OCI-LY1 (cell line): ENCODE measurements around the gene LPAR1.

Source experiments
- H2AFZ ChIP-seq: fragments of 200-600 bp; sonication (generic), shearing (Covaris generic); 2 replicates; pipeline ENCODE4 v1.6.0; 2014; ENCODE audit warnings: antibody characterized with exemption, mild to moderate bottlenecking, low read length
- H3F3A ChIP-seq: fragments of 200-600 bp; sonication (generic), shearing (Covaris generic); 2 replicates; pipeline ENCODE4 v1.6.0; 2014; ENCODE audit warnings: mild to moderate bottlenecking, antibody characterized with exemption, low read length, moderate library complexity; ENCODE audit not compliant: insufficient read depth
- H3K27ac ChIP-seq: fragments of 200-600 bp; sonication (generic); 2 replicates; pipeline ENCODE4 v1.5.1; 2014; ENCODE audit warnings: low read length, mixed run types, mild to moderate bottlenecking, low read depth; ENCODE audit not compliant: poor library complexity, severe bottlenecking
- H3K27me3 ChIP-seq: fragments of 200-600 bp; sonication (generic); 2 replicates; pipeline ENCODE4 v1.6.0; 2014; ENCODE audit warnings: antibody characterized with exemption, mild to moderate bottlenecking, low read length, moderate library complexity; ENCODE audit not compliant: insufficient read depth
- H3K36me3 ChIP-seq: fragments of 200-600 bp; sonication (generic); 2 replicates; pipeline ENCODE4 v1.6.1; 2014; ENCODE audit warnings: mild to moderate bottlenecking, antibody characterized with exemption, low read length, moderate library complexity, mixed read lengths; ENCODE audit not compliant: insufficient read depth
- H3K4me1 ChIP-seq: fragments of 200-600 bp; sonication (generic); 2 replicates; pipeline ENCODE4 v1.5.1; 2014; ENCODE audit warnings: mild to moderate bottlenecking, low read length, moderate library complexity; ENCODE audit not compliant: insufficient read depth, severe bottlenecking
- H3K4me2 ChIP-seq: fragments of 200-600 bp; sonication (generic), shearing (Covaris generic); 2 replicates; pipeline ENCODE4 v1.6.1; 2014; ENCODE audit warnings: low read length
- H3K4me3 ChIP-seq: fragments of 200-600 bp; sonication (generic); 2 replicates; pipeline ENCODE4 v1.5.1; 2014; ENCODE audit warnings: low read length, low read depth, mild to moderate bottlenecking, mixed read lengths; ENCODE audit not compliant: poor library complexity, severe bottlenecking
- H3K79me2 ChIP-seq: fragments of 200-600 bp; shearing (Covaris generic); 2 replicates; pipeline ENCODE4 v1.6.1; 2016; ENCODE audit warnings: mixed run types, low read length, mixed read lengths; ENCODE audit not compliant: insufficient read depth
- H3K9ac ChIP-seq: fragments of 200-600 bp; sonication (generic), shearing (Covaris generic); 2 replicates; pipeline ENCODE4 v1.6.1; 2014; ENCODE audit warnings: mild to moderate bottlenecking, low read length, mixed read lengths
- H3K9me2 ChIP-seq: fragments of 200-600 bp; sonication (generic), shearing (Covaris generic); 2 replicates; pipeline ENCODE4 v1.6.1; 2014; ENCODE audit warnings: low read depth, mild to moderate bottlenecking, low read length, mixed read lengths
- H3K9me3 ChIP-seq: fragments of 200-600 bp; shearing (Covaris generic); 2 replicates; pipeline ENCODE4 v1.6.1; 2014; ENCODE audit warnings: low read length, mixed read lengths
- H4K20me1 ChIP-seq: fragments of 200-600 bp; sonication (generic), shearing (Covaris generic); 2 replicates; pipeline ENCODE4 v1.6.0; 2016; ENCODE audit warnings: mild to moderate bottlenecking, low read length; ENCODE audit not compliant: insufficient read depth
- EZH2 ChIP-seq: fragments of 200-600 bp; sonication (generic), shearing (Covaris generic); IDR thresholded peaks from 2 replicates; pipeline ENCODE4 v1.8.0; 2017; ENCODE audit warnings: borderline replicate concordance, mixed run types, mild to moderate bottlenecking, antibody characterized with exemption, low read length, moderate library complexity, mixed read lengths
- TF ChIP-seq, protein P1 (sequence below): fragments of 200-600 bp; sonication (generic), shearing (Covaris generic); IDR thresholded peaks from 2 replicates; pipeline ENCODE4 v1.5.1; 2017; ENCODE audit warnings: mild to moderate bottlenecking, antibody characterized with exemption, low read length, moderate library complexity, mixed read lengths

The LPAR1 gene

DNA sequence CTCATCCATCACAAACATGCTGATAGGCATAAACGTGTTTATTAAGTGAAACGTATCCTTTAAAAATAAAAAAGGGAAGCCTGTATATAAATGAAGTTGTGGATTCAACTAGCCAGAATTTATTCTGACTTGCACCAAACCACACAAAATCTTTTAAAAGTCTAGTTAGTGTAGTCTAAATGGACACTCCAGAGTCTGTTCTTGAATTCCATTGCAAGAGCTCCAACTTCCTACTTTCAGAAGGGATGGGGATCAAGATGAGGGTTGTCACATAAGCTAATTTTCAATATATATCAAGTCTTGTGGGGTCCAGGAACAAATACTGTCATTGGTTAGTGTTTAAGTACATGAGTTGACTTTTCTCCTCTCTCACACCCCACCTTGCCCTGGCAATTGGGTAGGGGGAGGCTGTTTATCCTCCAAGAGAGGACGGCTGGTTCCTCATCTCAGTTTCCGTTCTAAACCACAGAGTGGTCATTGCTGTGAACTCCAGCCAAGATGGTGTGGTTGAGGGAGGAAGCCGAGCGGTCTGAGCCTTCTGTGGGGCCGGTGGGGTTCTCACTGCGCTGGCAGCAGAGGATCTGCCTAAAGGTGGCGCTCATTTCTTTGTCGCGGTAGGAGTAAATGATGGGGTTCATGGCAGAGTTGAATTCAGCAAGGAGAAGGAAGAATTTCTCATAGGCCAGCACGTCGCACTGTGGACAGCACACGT, 163.2 kb downstream of the LPAR1 start:
- Histone ChIP-seq H4K20me1 (no peaks in the 10 kb centered on the region), H3K79me2 (no peaks in the 10 kb centered on the region), H3K9me3 (no peaks in the 10 kb centered on the region), H3K9ac (no peak overlapping the region), H3K9me2 (no peaks in the 10 kb centered on the region), H3K4me1 (no peaks in the 10 kb centered on the region), H2AFZ (no peak overlapping the region), H3K4me3 (no peak overlapping the region), H3F3A (no peaks in the 10 kb centered on the region), H3K27me3 (no peaks in the 10 kb centered on the region), H3K27ac (no peak overlapping the region), H3K4me2 (no peak overlapping the region), H3K36me3 (no peaks in the 10 kb centered on the region)
- TF ChIP-seq, protein P1, sequence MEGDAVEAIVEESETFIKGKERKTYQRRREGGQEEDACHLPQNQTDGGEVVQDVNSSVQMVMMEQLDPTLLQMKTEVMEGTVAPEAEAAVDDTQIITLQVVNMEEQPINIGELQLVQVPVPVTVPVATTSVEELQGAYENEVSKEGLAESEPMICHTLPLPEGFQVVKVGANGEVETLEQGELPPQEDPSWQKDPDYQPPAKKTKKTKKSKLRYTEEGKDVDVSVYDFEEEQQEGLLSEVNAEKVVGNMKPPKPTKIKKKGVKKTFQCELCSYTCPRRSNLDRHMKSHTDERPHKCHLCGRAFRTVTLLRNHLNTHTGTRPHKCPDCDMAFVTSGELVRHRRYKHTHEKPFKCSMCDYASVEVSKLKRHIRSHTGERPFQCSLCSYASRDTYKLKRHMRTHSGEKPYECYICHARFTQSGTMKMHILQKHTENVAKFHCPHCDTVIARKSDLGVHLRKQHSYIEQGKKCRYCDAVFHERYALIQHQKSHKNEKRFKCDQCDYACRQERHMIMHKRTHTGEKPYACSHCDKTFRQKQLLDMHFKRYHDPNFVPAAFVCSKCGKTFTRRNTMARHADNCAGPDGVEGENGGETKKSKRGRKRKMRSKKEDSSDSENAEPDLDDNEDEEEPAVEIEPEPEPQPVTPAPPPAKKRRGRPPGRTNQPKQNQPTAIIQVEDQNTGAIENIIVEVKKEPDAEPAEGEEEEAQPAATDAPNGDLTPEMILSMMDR, result peak; percentile 33; the same call in 1 of the 2 replicates
- no peak for TF ChIP-seq EZH2

DNA sequence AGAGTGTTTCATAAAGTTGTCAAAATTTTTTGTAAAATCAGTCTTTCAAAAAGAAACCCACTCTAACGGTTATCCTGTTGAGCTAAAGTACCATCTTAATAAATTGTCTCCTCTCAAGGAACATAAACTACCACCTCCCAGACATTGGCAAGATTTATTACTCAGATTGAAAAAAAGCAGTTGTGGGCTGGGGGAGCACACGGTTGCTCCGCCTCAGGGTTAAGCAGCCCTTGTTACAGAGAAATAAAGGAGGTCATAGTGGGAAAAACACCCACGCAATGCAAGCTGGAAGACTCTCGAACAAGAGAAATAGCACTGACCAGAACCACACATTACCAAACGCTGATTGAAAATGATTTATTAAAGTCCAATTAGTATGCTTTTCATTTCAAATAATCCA, 165.3 kb downstream of the LPAR1 start:
- Histone ChIP-seq H3K4me2 (no peak overlapping the region), H3K27me3 (no peaks in the 10 kb centered on the region), H3K9me2 (no peaks in the 10 kb centered on the region), H3K4me1 (no peaks in the 10 kb centered on the region), H3K9me3 (no peaks in the 10 kb centered on the region), H3K4me3 (no peak overlapping the region), H3K9ac (no peak overlapping the region), H3K27ac (no peak overlapping the region), H3K36me3 (no peaks in the 10 kb centered on the region), H4K20me1 (no peaks in the 10 kb centered on the region), H3K79me2 (no peaks in the 10 kb centered on the region), H3F3A (no peaks in the 10 kb centered on the region), H2AFZ (no peak overlapping the region)
- TF ChIP-seq, protein P1, result no peak
- TF ChIP-seq EZH2, result no peak

DNA sequence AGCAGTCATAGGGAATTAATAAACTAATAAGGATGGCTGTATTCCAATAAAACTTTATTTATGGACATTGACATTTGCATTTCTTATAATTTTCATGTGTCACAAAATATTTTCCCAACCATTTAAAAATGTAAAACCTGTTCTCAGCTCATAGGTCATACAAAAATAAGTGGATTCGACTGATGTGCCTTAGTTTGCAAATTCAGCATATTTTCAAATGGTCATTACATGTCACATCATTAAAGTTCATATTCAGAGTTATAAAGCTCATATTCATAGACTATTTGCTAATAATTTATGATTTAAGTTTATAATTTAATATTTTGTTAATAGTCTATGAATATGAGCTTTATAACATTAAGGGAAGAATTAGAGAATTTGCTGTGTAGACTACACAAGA, 166.5 kb downstream of the LPAR1 start:
- no peaks in the 10 kb centered on the region for H3K79me2 ChIP-seq
- H4K20me1 ChIP-seq, result no peaks in the 10 kb centered on the region
- no peak overlapping the region for H3K4me2 ChIP-seq
- H2AFZ ChIP-seq, result no peak overlapping the region
- no peak overlapping the region for H3K9ac ChIP-seq
- no peaks in the 10 kb centered on the region for H3K9me3 ChIP-seq
- TF ChIP-seq EZH2, result no peak
- TF ChIP-seq, protein P1, result no peak
- H3F3A ChIP-seq, result no peaks in the 10 kb centered on the region
- H3K4me1 ChIP-seq, result no peaks in the 10 kb centered on the region
- H3K27me3 ChIP-seq, result no peaks in the 10 kb centered on the region
- H3K9me2 ChIP-seq, result no peaks in the 10 kb centered on the region
- no peak overlapping the region for H3K27ac ChIP-seq
- H3K4me3 ChIP-seq, result no peak overlapping the region
- no peaks in the 10 kb centered on the region for H3K36me3 ChIP-seq
